Measurements from ENCODE around the gene ASTL.

- TF ChIP-seq ZBTB26 (tag by site-specific recombination; optimal IDR thresholded peaks at IDR 0.05) (no peak), WT1 (tag by site-specific recombination; IDR thresholded peaks at IDR 0.05) (no peak)
These were observed 25.0 kb downstream of the ASTL start for GRCh38 chr2:96113367-96113677.

Measured in HEK293 (cell line).